KG1 (cell line): ENCODE measurements around the gene IQCH.

ENCODE experiments used
- DNase-seq: peaks from one replicate; lab custom pipeline; 2025; lab: John Stamatoyannopoulos, UW

Gene IQCH

DNA sequence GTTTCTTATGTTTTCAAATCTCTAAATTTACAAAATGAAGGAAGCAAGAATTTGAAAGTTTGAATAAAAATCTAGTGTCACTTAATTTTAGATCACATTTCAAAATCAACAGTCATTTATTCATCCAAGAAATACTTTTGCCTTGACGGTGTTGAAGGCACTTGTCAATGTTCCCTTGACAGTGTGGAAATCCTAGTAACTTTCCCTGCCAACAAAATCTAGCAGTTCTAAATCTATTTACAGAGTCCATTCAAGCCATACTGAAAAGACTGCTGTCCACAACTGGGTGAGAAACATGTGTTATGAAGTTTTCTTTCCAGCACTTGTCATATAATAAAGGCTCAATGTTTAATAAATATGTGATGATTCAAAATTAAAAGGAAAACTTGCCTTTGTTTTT lies 279.3 kb downstream of the IQCH start:
- DNase-seq, result no peak

DNA sequence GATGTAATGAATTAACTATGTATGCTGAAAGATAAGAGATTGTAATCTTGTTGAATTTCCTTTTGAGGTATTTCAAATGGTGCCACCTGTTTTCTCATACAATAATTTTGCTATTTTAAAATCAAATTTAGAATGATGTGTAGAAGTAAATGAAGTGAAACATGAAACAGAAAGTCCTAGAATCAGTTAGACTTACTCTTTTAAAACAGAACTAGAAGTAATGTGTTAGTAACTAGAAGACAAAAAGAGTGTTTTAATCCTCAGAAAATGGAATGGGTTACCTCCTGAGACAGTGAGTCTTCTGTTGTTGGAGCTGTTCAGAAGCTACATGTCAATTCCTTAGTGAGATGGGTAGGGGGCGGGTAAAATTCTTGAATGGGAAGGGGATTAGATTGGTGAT lies 279.8 kb downstream of the IQCH start:
- DNase-seq, result no peak

DNA sequence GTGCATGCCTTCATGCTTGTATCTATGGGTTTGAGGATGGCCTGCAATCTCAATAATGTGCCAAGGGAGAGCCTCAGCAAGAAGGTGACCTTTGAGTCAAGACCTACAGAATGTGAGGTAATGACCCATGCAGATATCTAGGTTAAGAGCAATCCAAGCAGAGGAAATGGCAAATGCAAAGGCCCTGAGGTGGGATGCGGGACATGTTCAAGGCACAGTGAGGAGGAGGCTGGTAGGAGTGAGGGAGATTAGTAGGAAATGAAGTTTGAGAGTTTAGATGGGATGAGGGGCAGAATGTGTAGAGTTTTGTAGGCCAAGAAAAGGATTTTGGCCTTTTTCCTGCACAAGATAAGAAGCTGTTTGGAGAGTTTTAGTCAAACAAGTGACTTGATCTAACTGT lies 283.2 kb downstream of the IQCH start:
- no peak for DNase-seq

DNA sequence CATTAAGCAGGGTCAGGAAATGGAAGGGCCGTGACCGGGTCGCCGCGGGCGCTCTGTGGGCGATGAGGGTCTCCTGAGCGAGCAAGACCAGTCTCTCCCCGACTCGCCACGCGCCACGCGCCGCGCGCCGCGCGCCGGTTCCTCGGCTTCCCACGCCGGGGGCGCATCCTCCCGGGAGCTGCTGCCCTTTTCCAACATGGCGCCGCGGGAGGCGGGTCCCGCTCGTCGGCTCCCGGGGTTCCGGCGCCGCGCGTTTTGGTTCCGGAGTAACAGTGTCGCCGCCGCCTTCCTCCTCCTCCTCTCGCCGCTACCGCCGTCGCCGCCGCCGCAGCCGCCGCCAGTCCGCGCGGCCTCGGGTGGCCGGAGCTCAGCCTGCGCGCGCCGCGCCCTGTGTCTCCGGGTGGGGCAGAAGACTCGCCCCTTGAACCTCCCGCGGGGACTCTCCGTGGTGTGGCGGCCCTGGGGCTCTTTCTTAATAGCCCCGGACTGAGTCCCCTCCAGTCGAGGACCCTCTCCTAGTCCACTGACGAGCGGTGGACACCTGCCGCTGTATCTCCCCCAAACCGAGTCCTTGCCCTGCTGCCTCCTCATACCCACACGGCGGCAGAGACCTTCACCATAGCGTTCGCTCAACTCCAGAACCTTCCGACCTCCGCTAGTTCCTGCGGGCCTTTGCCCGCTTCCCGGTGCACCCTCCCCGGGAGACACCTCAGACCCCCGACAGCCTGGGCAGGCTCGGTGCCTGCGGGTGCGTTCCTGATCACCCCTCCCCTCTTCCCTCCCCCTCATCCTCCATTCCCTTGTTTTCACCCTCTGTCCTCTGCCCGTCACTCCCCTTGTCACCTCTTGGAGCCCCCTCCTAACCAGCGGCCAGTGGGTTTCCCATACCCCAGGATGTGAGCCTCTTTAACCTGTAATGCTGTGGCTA lies 288.1 kb downstream of the IQCH start, which contains the start of gene MAP2K5:
Gene MAP2K5 (plus strand): TSS at position 284 of the 928 bp plus-strand sequence. CDS start 633 bp downstream, at position 917.
- peak; percentile 47 for DNase-seq

DNA sequence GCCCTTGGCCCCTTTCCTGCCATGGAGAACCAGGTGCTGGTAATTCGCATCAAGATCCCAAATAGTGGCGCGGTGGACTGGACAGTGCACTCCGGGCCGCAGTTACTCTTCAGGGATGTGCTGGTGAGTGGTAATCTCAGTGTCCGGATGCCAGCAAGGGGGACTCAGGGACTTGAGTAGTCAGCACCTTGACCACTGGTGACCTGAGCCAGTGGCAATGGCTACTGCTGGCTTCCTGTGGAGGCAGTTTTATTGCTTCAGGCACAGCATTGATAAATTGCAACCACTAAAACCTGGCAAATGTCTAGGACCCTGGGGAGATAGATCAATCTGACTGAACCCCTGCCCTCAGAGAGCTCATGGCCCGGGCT lies 288.7 kb downstream of the IQCH start:
- DNase-seq, result no peak

DNA sequence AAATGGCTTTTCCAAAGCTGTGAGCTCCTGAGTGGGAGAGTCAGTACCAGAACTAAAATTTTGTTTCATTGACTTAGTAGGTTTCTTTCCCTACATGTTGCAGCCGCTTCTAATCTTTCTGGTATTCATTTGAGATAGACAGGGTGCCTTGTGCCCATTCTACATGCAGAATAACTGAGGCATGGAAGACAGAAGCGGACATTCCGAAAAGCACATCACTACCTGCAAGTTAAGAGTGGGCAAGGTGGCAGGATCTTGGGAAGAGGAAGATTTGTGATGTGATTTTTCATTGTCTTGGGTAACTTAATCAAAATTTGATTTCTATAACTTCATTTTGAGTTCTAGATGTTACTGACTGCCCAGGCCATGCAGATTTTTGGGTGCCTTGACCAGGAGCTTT lies 289.9 kb downstream of the IQCH start:
- no peak for DNase-seq

DNA sequence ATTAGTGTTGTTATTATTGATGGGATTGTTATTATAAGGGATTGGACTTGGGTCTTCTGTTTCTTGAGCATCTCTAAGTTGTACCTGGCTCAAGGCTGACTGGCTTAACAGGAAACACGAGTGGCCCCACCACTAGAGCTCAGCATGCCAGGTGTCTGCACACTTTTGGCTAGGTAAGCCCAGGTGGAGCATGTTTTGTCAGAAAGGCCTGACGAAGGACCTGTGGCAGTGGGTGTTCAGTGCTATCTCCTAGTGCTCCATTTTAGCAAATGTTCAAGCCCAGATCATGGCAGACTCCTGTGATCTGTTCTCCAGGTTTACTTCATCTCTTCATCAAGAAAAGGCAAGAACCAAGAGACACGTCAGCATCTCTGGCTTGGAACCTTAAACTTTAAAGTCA lies 291.3 kb downstream of the IQCH start:
- DNase-seq, result no peak

DNA sequence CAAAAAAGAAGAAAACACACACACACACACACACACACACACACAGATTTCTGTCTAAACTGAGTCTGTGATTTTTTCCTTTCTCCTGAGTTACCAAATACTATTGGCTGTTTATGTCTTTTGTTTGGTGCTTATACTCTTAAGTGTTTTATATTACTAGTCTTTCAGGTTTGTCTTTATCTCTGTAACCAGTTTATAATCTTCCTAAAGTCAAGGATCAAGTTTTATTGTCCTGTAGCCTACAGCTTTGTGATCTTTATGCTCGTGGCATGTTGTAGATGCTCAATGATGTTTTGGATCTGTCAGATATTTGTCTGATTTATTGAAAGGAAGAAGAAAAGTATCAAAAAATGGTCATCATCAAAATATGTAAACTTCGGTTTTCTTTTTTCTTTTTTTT lies 292.5 kb downstream of the IQCH start:
- no peak for DNase-seq

DNA sequence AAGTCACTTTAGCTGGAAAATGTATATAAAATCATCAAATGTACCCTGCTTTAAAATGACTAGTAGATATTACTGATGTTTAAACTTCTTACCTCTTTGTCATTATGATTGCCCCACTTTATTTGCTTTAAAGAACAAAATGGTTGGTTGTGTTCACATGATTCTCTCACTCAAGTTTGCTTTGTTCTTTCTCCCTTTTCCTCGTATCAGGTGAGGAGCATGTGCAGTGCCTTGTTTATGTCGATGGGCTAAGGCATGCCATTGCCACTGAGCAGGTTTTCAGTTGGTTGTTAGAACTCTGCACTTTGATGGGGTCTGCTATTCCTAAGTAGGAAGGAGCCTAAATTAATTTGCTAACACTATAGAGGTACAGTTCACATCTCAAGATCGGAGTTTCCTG lies 293.2 kb downstream of the IQCH start:
- DNase-seq, result no peak

DNA sequence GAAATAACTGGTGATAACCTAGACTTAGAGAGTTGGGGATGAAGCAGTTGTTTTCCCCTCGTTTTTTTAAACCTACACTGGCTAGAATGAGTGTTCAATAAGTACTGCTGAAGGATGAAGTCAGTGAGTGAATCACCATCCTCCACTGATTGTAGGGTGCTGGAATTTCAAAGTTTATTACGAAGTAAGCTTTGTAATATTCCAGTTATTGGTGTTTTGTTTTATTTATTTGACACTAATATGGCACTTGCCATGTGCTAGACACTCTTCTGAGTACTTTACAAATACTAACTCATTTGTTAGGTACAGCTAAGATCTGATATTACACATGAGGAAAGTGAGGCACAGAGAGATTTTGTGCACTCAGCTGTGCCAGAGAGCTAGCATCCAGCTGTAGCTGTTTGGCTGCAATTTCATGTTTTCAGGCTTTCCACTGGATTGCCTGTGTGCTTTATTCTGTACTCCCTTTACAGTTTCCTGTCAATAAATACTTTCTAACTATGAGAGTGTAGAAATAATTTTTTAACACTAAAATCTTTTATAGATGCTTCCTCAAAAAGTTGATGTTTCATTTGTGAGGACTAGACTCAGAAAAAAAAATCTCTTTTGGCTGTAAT lies 293.8 kb downstream of the IQCH start:
- DNase-seq, result no peak

DNA sequence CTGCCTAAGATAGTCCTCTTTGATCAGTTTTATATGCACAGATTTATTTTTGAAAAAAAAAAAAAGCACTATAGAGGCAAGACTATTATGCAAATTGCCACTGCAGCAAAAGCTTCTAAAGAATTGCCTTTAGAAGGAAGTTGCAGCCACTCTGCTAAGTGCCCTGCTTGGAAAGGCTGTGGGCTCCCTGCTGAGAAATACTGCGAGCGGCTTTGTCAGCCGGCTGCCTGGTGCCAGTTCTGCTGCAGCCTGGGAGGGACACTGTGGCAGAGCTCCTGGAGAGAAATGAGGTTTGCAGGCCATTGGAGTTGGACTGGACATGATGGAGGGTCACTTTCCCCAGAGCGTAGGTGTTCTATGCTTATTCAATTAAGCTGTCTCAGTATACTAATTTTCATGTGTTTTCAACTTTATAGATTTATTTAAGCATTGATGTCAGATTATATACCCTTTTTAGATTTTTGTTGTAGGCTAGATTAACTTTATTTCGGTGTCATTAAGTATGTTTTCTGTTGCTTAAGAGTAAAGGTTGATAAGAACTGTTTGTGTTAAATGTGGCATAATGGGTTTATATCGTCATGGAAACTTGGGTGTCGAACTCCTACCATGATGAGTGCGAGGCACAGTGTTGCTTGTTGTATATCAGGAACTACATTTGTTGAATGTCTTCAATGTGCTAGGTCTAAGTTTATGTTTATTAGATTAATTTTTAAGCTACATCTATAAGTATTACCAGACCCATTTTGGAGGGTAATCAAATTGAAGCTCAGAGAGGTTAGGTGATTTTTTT lies 294.5 kb downstream of the IQCH start:
- no peak for DNase-seq

DNA sequence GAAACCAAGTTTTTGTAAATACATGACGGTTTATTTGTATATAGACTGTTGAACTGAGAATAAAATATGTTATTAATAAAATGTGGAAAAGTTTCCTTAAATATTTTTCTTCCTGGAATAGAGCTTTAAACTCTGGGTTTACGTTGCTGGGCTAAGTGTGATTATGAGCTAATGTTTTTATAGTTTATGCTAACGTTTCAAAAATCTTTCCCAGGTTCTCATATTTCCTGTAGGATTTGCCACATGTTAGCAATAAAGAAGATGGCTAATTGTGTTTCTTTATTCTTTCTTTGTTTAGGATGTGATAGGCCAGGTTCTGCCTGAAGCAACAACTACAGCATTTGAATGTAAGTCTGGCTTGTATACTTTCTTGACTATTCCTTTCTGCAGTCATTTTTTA lies 295.1 kb downstream of the IQCH start:
- DNase-seq, result no peak

DNA sequence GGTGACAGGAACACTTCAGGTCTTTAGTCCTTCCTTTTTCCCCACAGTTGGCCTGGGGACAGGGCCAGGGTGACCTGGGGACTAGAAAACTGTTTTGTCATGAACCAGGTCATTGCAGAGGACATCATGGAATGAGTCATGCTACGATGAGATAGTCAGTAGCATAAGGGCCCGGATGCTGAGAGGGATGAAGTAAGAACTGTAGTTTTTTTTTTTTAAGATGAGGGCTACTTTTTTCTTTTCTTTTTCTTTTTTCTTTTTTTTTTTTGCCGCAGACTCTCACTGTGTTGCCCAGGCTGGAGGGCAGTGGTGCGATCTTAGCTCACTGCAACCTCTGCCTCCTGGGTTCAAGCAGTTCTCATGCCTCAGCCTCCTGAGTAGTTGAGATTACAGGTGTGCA lies 295.9 kb downstream of the IQCH start:
- no peak for DNase-seq

DNA sequence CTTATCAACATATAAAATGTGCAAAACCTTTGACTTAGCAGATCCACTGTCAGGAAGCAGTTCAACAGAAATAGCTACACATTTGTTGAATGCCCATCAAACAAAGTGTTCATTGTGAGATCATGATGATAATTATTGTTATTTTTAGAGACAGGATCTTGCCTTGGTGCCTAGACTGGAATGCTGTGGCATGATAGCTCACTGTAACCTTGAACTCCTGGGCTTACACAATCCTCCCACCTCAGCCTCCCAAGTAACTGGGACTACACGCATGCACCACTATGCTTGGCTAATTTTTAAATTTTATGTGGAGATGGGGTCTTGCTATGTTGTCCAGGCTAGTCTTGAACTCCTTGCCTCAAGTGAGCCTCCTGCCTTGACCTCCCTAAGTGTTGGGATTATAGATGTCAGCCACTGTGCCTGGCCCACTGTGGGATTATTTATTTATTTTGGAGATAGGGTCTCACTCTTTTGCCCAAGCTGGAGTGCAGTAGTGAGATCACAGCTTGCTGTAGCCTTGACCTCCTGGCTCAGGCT lies 296.7 kb downstream of the IQCH start:
- DNase-seq, result no peak
